Astrocyte (in vitro differentiated cells and primary cell): ENCODE measurements around the gene TARS3. TPM values are rescaled to one million over a fixed set of nuclear protein-coding genes. Genes with fewer than 3 reads are reported as not detected.
"Not testable (repeated sequence)": the region's sequence is repeated elsewhere in the genome, so short reads cannot be mapped to it uniquely, and the experiment has no call there.

Experiments used
- DNase-seq: peaks from one replicate; pipeline ENCODE4 v3.0.0-alpha.2; 2010; ENCODE audit warnings: low read depth
- FAIRE-seq: peaks from 2 replicates; lab custom pipeline; 2011; peaks lifted over from hg19 to GRCh38; lab: Jason Lieb, UNC
- H2AFZ ChIP-seq: 2 replicates; pipeline ENCODE4 v1.6.0; 2012; ENCODE audit warnings: low read depth, low read length, inconsistent platforms
- H3K27ac ChIP-seq: 2 replicates; pipeline ENCODE4 v1.5.1; 2011; ENCODE audit warnings: low read depth, low read length, inconsistent platforms
- H3K27me3 ChIP-seq: 2 replicates; pipeline ENCODE4 v1.6.0; 2011; ENCODE audit warnings: low read length, inconsistent platforms; ENCODE audit not compliant: insufficient read depth
- H3K36me3 ChIP-seq: 2 replicates; pipeline ENCODE4 v1.5.1; 2011; ENCODE audit warnings: low read length, inconsistent platforms; ENCODE audit not compliant: insufficient read depth
- H3K4me1 ChIP-seq: 2 replicates; pipeline ENCODE4 v1.5.1; 2011; ENCODE audit warnings: low read length, inconsistent platforms; ENCODE audit not compliant: insufficient read depth
- H3K4me2 ChIP-seq: 2 replicates; pipeline ENCODE4 v1.6.0; 2012; ENCODE audit warnings: low read length, inconsistent platforms
- H3K4me3 ChIP-seq: 2 replicates; pipeline ENCODE4 v1.5.1; 2011; ENCODE audit warnings: low read depth, mild to moderate bottlenecking, low read length, inconsistent platforms; ENCODE audit not compliant: insufficient read depth
- H3K79me2 ChIP-seq: 2 replicates; pipeline ENCODE4 v1.6.0; 2012; ENCODE audit warnings: mild to moderate bottlenecking, low read length, inconsistent platforms; ENCODE audit not compliant: insufficient read depth
- H3K9ac ChIP-seq: 2 replicates; pipeline ENCODE4 v1.6.0; 2012; ENCODE audit warnings: mild to moderate bottlenecking, low read length, inconsistent platforms
- H3K9me3 ChIP-seq: 2 replicates; pipeline ENCODE4 v1.5.1; 2012; ENCODE audit warnings: low read depth, mild to moderate bottlenecking, low read length, inconsistent platforms; ENCODE audit not compliant: insufficient read depth
- H4K20me1 ChIP-seq: 2 replicates; pipeline ENCODE4 v1.6.0; 2012; ENCODE audit warnings: low read length, inconsistent platforms; ENCODE audit not compliant: insufficient read depth
- H3K27ac Mint-ChIP-seq: one replicate; pipeline ENCODE4 v1.8.0; 2021; ENCODE audit warnings: mild to moderate bottlenecking, mixed read lengths; ENCODE audit not compliant: unreplicated experiment
- H3K27me3 Mint-ChIP-seq: one replicate; pipeline ENCODE4 v1.8.0; 2021; ENCODE audit warnings: low read depth, mixed read lengths; ENCODE audit not compliant: unreplicated experiment
- H3K36me3 Mint-ChIP-seq: one replicate; pipeline ENCODE4 v1.8.0; 2021; ENCODE audit warnings: low read depth, mixed read lengths; ENCODE audit not compliant: unreplicated experiment
- H3K4me1 Mint-ChIP-seq: one replicate; pipeline ENCODE4 v1.8.0; 2021; ENCODE audit warnings: low read depth, mixed read lengths; ENCODE audit not compliant: unreplicated experiment
- H3K4me3 Mint-ChIP-seq: one replicate; pipeline ENCODE4 v1.8.0; 2021; ENCODE audit warnings: mild to moderate bottlenecking, moderate library complexity, mixed read lengths; ENCODE audit not compliant: unreplicated experiment
- H3K9me3 Mint-ChIP-seq: one replicate; pipeline ENCODE4 v1.8.0; 2021; ENCODE audit warnings: mild to moderate bottlenecking, mixed read lengths; ENCODE audit not compliant: unreplicated experiment
- CTCF ChIP-seq: IDR thresholded peaks from 2 replicates; pipeline ENCODE4 v1.5.1; 2011; ENCODE audit warnings: low read depth, mild to moderate bottlenecking, inconsistent platforms, low read length, moderate library complexity; ENCODE audit not compliant: insufficient read depth
- EZH2 ChIP-seq: IDR thresholded peaks from 2 replicates; pipeline ENCODE4 v1.6.1; 2012; ENCODE audit warnings: mild to moderate bottlenecking, low read length, inconsistent platforms; ENCODE audit not compliant: insufficient read depth
- total RNA-seq: library from RNA; stranded (reverse); gene quantifications from 2 replicates; pipeline ENCODE4 v1.2.1, GENCODE V29; 2021

The TARS3 gene
- total RNA-seq, 1 donor from 2014 or later: 15.7 TPM

DNA sequence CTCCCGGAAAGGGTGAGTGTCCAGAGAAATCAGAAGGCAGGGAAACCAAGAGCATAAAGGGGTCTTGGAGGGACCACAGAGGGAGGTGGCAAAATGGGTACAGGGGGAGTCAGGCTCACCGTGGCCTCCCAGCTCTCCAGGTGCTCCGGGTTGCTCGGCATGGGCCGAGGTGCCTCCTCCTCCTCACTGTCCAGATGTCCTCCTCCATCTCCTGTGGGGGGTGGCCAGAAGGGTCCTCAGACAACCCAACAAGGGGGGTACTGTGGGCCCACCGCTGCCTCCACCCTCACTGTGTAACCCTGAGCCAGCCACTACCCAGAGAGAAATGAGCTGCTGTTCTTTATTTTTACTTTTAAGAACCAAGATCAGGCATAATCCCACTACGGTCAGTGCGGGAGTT lies 48.6 kb upstream of the TARS3 start:
- Mint-ChIP-seq H3K9me3 (no peaks in the 10 kb centered on the region), H3K4me3 (no peak overlapping the region), H3K36me3 (no peaks in the 10 kb centered on the region), H3K4me1 (no peaks in the 10 kb centered on the region), H3K27me3 (peaks cover 42% of the 10 kb centered on the region), H3K27ac (no peak overlapping the region)
- H3K27ac ChIP-seq: no peak overlapping the region
- DNase-seq: no peak
- H2AFZ ChIP-seq: no peak overlapping the region
- no peak for FAIRE-seq
- no peaks in the 10 kb centered on the region for H3K9me3 ChIP-seq
- no peak overlapping the region for H3K4me3 ChIP-seq
- no peak overlapping the region for H3K4me2 ChIP-seq
- no peaks in the 10 kb centered on the region for H3K4me1 ChIP-seq
- TF ChIP-seq EZH2 (no peak), CTCF (no peak)
- no peaks in the 10 kb centered on the region for H3K79me2 ChIP-seq
- no peak overlapping the region for H3K9ac ChIP-seq
- H3K27me3 ChIP-seq: no peaks in the 10 kb centered on the region
- H3K36me3 ChIP-seq: no peaks in the 10 kb centered on the region
- H4K20me1 ChIP-seq: no peaks in the 10 kb centered on the region

GRCh38 chr15:101767083-101767640 lies 42.9 kb upstream of the TARS3 start:
- H3K4me2 ChIP-seq, H3K27me3 Mint-ChIP-seq, FAIRE-seq, H3K36me3 Mint-ChIP-seq, H2AFZ ChIP-seq, H3K27ac ChIP-seq, H3K9me3 ChIP-seq, H3K36me3 ChIP-seq, H3K27me3 ChIP-seq, H4K20me1 ChIP-seq, H3K9me3 Mint-ChIP-seq, H3K4me1 ChIP-seq, DNase-seq, H3K79me2 ChIP-seq, H3K4me3 ChIP-seq, H3K27ac Mint-ChIP-seq, H3K4me3 Mint-ChIP-seq, H3K4me1 Mint-ChIP-seq, H3K9ac ChIP-seq: not testable (repeated sequence)

DNA sequence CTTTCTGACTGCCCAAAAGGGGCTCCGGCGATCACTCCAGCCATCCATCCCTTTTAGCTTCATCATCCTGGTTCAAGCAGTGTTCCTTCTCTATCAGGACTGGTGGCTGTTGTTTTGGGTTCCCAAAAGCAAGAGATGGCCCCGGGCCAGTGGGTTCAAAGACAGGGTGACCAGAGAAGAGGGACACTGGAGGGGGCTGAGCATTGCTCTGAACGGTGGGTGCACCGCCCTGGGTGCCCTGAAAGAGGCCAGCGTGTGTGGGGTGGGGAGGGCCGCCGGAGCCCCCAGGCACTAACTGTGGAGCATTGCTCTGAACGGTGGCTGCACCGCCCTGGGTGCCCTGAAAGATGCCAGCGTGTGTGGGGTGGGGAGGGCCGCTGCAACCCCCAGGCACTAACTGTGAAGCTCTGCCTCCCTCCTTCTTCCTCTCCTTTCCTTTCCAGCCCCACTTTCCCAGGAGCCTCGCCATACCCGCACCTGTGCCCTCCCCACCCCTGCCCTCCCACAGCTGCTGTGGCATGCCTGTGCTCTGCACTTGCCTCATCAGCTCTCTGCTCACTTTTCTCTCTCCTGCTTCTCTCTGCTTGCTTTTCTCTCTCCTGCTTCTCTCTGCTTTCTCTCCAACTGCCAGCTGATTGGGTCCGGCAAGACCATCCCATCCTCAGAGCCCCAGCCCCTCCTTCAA lies 41.6 kb upstream of the TARS3 start:
- peaks cover 1% of the 10 kb centered on the region for H3K27me3 Mint-ChIP-seq
- no peak overlapping the region for H2AFZ ChIP-seq
- no peak overlapping the region for H3K4me3 ChIP-seq
- H4K20me1 ChIP-seq: no peaks in the 10 kb centered on the region
- peaks cover 4% of the 10 kb centered on the region for H3K9me3 ChIP-seq
- H3K27me3 ChIP-seq: no peaks in the 10 kb centered on the region
- H3K27ac Mint-ChIP-seq: no peak overlapping the region
- DNase-seq (no peak), FAIRE-seq (no peak)
- no peak overlapping the region for H3K4me3 Mint-ChIP-seq
- no peaks in the 10 kb centered on the region for H3K36me3 Mint-ChIP-seq
- H3K4me1 Mint-ChIP-seq: peaks cover 2% of the 10 kb centered on the region
- H3K27ac ChIP-seq: no peak overlapping the region
- H3K9me3 Mint-ChIP-seq: peaks cover 3% of the 10 kb centered on the region
- no peaks in the 10 kb centered on the region for H3K4me1 ChIP-seq
- TF ChIP-seq EZH2 (no peak), CTCF (no peak)
- H3K4me2 ChIP-seq: no peak overlapping the region
- no peaks in the 10 kb centered on the region for H3K36me3 ChIP-seq
- H3K79me2 ChIP-seq: no peaks in the 10 kb centered on the region
- H3K9ac ChIP-seq: no peak overlapping the region

- not testable (repeated sequence) for H3K36me3 Mint-ChIP-seq, H3K79me2 ChIP-seq, H4K20me1 ChIP-seq, DNase-seq, H3K4me3 ChIP-seq, H3K4me3 Mint-ChIP-seq, H3K4me1 Mint-ChIP-seq, H3K9me3 ChIP-seq, FAIRE-seq, H3K27me3 Mint-ChIP-seq, H3K9me3 Mint-ChIP-seq, H3K4me1 ChIP-seq, H2AFZ ChIP-seq, H3K36me3 ChIP-seq, H3K9ac ChIP-seq, H3K27ac Mint-ChIP-seq, H3K27me3 ChIP-seq, H3K4me2 ChIP-seq, H3K27ac ChIP-seq
These were observed 41.0 kb upstream of the TARS3 start for GRCh38 chr15:101765340-101765671.
